HG03457 (cell line): ENCODE measurements around the gene CLCN1.

Experiments used
- ATAC-seq: cut with Tn5 transposase; IDR thresholded peaks from one replicate; pipeline ENCODE4 v1.9.1; 2021; ENCODE audit warnings: moderate number of reproducible peaks; ENCODE audit not compliant: unreplicated experiment

CLCN1 gene

GRCh38 chr7:143331179-143331801 is 15.4 kb downstream of the CLCN1 start:
- no peak for ATAC-seq

GRCh38 chr7:143334244-143334643 is 18.3 kb downstream of the CLCN1 start:
- ATAC-seq = no peak

GRCh38 chr7:143337216-143337615 is 21.3 kb downstream of the CLCN1 start:
- no peak for ATAC-seq

GRCh38 chr7:143341842-143342241 is 25.9 kb downstream of the CLCN1 start:
- ATAC-seq = no peak

GRCh38 chr7:143343596-143343995 is 27.7 kb downstream of the CLCN1 start:
- no peak for ATAC-seq

GRCh38 chr7:143345428-143345900 is 29.6 kb downstream of the CLCN1 start:
- ATAC-seq = no peak

GRCh38 chr7:143346018-143346417 is 30.1 kb downstream of the CLCN1 start:
- ATAC-seq = no peak

- no peak for ATAC-seq
Measured at GRCh38 chr7:143347950-143348349, 32.0 kb downstream of the CLCN1 start.

- no peak for ATAC-seq
Measured at GRCh38 chr7:143351060-143351459, 35.1 kb downstream of the CLCN1 start.

- no peak for ATAC-seq
Measured at GRCh38 chr7:143351574-143351973, 35.7 kb downstream of the CLCN1 start.

- ATAC-seq = no peak
Measured at GRCh38 chr7:143352531-143353002, 36.7 kb downstream of the CLCN1 start.

- ATAC-seq = no peak
Measured at GRCh38 chr7:143354376-143354775, 38.5 kb downstream of the CLCN1 start.

- no peak for ATAC-seq
Measured at GRCh38 chr7:143354965-143355364, 39.1 kb downstream of the CLCN1 start.

GRCh38 chr7:143355450-143356385 is 39.8 kb downstream of the CLCN1 start:
- ATAC-seq = no peak

GRCh38 chr7:143356414-143357050 is 40.6 kb downstream of the CLCN1 start:
- no peak for ATAC-seq

GRCh38 chr7:143358626-143359025 is 42.7 kb downstream of the CLCN1 start:
- no peak for ATAC-seq

GRCh38 chr7:143359771-143360353 is 44.0 kb downstream of the CLCN1 start:
- no peak for ATAC-seq

GRCh38 chr7:143360788-143361551 is 45.1 kb downstream of the CLCN1 start:
- no peak for ATAC-seq

- no peak for ATAC-seq
Measured at GRCh38 chr7:143361552-143362130, 45.7 kb downstream of the CLCN1 start.
